HEK293 (cell line): ENCODE results near the gene PSMA2.
A peak's percentile ranks its signal among the peaks of the same experiment; 100 is the strongest.

Experiments
- GLIS1 ChIP-seq: fragments of 450-650 bp; formaldehyde crosslinking; IDR thresholded peaks from 2 replicates; pipeline ENCODE4 v1.5.1; 2016; ENCODE audit warnings: missing biosample characterization, missing genetic modification characterization
- KLF9 ChIP-seq: fragments of 450-650 bp; formaldehyde crosslinking; IDR thresholded peaks from 2 replicates; pipeline ENCODE4 v1.5.1; 2016; ENCODE audit warnings: missing biosample characterization, missing genetic modification characterization, low read depth
- MYNN ChIP-seq: fragments of 450-650 bp; formaldehyde crosslinking; IDR thresholded peaks from 2 replicates; pipeline ENCODE4 v1.5.1; 2016; ENCODE audit warnings: missing biosample characterization, missing genetic modification characterization, borderline replicate concordance
- SP2 ChIP-seq: fragments of 450-650 bp; formaldehyde crosslinking; IDR thresholded peaks from 2 replicates; pipeline ENCODE4 v1.5.1; 2016; ENCODE audit warnings: missing biosample characterization, missing genetic modification characterization
- ZBTB7A ChIP-seq: fragments of 450-650 bp; formaldehyde crosslinking; IDR thresholded peaks from 2 replicates; pipeline ENCODE4 v1.5.1; 2016; ENCODE audit warnings: low read depth, missing biosample characterization, missing genetic modification characterization
- ZEB2 ChIP-seq: fragments of 450-650 bp; formaldehyde crosslinking; IDR thresholded peaks from 2 replicates; pipeline ENCODE4 v1.5.1; 2016; ENCODE audit warnings: missing biosample characterization, missing genetic modification characterization
- ZNF335 ChIP-seq: fragments of 450-650 bp; formaldehyde crosslinking; conservative IDR thresholded peaks from 2 replicates; pipeline ENCODE4 v1.5.1; 2016; ENCODE audit warnings: missing biosample characterization, missing genetic modification characterization
- ZNF510 ChIP-seq: fragments of 450-650 bp; formaldehyde crosslinking; IDR thresholded peaks from 2 replicates; pipeline ENCODE4 v1.5.1; 2018; ENCODE audit warnings: mild to moderate bottlenecking, missing genetic modification characterization, missing biosample characterization; ENCODE audit not compliant: insufficient replicate concordance
- ZNF521 ChIP-seq: fragments of 450-650 bp; formaldehyde crosslinking; IDR thresholded peaks from 2 replicates; pipeline ENCODE4 v1.5.1; 2017; ENCODE audit warnings: missing biosample characterization, mild to moderate bottlenecking, missing genetic modification characterization
- ZNF621 ChIP-seq: fragments of 450-650 bp; formaldehyde crosslinking; IDR thresholded peaks from 2 replicates; pipeline ENCODE4 v1.5.1; 2017; ENCODE audit warnings: missing biosample characterization, missing genetic modification characterization
- TF ChIP-seq, protein P1 (sequence below): fragments of 450-650 bp; formaldehyde crosslinking; IDR thresholded peaks from 2 replicates; pipeline ENCODE4 v1.5.1; 2016; ENCODE audit warnings: missing biosample characterization, missing genetic modification characterization
- TF ChIP-seq, protein P2 (sequence below): fragments of 450-650 bp; formaldehyde crosslinking; IDR thresholded peaks from 2 replicates; pipeline ENCODE4 v1.5.1; 2016; ENCODE audit warnings: missing biosample characterization, missing genetic modification characterization

DNA sequence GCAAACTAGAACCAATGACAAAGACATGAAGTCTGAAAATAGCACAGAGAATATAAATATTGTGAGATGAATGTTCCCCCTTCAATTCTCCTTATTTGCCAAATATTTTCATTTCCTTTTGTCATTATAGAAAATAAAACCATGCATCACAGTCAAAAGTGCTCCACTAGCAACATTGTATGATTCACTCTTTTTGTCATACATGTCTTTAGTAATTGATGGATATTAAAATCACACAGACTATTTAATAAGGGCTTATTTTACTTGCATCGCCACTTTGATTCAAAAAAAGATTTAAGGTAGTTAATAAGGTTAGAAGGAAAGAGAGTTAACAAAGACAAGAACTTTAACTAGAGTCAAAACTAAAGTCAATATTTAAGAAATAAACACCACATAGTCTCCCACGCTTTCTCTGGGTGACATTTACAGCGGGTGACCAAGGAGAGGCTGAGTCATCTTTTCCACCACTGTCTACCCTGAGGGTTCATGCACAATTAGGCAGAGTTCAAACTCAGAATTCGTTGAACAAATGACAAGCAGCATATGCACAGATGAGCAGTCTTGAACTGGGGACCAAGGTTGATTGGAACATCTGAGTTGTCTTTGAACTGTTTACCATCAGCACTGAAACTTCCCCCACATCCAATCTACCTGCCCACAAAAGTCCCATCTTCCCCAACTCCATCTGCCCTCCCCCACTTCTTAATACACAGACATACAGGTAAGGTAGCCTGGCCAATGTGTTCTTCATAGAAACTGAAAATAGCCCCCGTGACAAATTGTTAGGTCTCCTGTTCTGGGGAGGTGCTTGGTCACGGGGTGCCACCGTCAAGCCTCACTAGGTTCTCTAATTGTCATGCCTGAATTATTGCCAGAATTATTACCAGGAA, 62.6 kb downstream of the PSMA2 start:
- TF ChIP-seq, protein P1, sequence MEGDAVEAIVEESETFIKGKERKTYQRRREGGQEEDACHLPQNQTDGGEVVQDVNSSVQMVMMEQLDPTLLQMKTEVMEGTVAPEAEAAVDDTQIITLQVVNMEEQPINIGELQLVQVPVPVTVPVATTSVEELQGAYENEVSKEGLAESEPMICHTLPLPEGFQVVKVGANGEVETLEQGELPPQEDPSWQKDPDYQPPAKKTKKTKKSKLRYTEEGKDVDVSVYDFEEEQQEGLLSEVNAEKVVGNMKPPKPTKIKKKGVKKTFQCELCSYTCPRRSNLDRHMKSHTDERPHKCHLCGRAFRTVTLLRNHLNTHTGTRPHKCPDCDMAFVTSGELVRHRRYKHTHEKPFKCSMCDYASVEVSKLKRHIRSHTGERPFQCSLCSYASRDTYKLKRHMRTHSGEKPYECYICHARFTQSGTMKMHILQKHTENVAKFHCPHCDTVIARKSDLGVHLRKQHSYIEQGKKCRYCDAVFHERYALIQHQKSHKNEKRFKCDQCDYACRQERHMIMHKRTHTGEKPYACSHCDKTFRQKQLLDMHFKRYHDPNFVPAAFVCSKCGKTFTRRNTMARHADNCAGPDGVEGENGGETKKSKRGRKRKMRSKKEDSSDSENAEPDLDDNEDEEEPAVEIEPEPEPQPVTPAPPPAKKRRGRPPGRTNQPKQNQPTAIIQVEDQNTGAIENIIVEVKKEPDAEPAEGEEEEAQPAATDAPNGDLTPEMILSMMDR (tag by site-specific recombination), result no peak
- TF ChIP-seq ZNF621 (tag by site-specific recombination) (no peak), ZNF510 (tag by site-specific recombination) (no peak), ZNF521 (no peak), ZEB2 (tag by site-specific recombination) (no peak), KLF9 (tag by site-specific recombination) (no peak), MYNN (tag by site-specific recombination) (no peak), GLIS1 (tag by site-specific recombination) (0 out of 2 replicates have a peak, but pooled peaks have one; percentile 10), ZBTB7A (no peak), SP2 (tag by site-specific recombination) (no peak), ZNF335 (tag by site-specific recombination) (no peak)
- TF ChIP-seq, protein P2, sequence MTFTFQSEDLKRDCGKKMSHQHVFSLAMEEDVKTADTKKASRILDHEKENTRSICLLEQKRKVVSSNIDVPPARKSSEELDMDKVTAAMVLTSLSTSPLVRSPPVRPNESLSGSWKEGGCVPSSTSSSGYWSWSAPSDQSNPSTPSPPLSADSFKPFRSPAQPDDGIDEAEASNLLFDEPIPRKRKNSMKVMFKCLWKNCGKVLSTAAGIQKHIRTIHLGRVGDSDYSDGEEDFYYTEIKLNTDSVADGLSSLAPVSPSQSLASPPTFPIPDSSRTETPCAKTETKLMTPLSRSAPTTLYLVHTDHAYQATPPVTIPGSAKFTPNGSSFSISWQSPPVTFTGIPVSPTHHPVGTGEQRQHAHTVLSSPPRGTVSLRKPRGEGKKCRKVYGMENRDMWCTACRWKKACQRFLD (tag by site-specific recombination), result no peak
